HG03066 (cell line): ENCODE data around the gene ICAM1.
"Not testable (repeated sequence)": the region's sequence is repeated elsewhere in the genome, so short reads cannot be mapped to it uniquely, and the experiment has no call there.

Source experiments
- ATAC-seq: cut with Tn5 transposase; IDR thresholded peaks from one replicate; pipeline ENCODE4 v1.9.1; 2021; ENCODE audit warnings: low read depth; ENCODE audit not compliant: unreplicated experiment

The ICAM1 gene

GRCh38 chr19:10241826-10242449 is 29.0 kb upstream of the ICAM1 start:
- not testable (repeated sequence) for ATAC-seq

GRCh38 chr19:10243606-10244005 is 27.3 kb upstream of the ICAM1 start:
- no peak for ATAC-seq

GRCh38 chr19:10245189-10245939 is 25.6 kb upstream of the ICAM1 start:
- no peak for ATAC-seq

GRCh38 chr19:10246511-10246910 is 24.4 kb upstream of the ICAM1 start:
- ATAC-seq = no peak

GRCh38 chr19:10251792-10252694 is 18.9 kb upstream of the ICAM1 start, which contains the start of gene MRPL4:
TSS of gene MRPL4 (plus strand) at chr19:10252214. CDS start at chr19:10252254, 40 bp downstream.
- peak; percentile 76 for ATAC-seq

- ATAC-seq = no peak
Measured at GRCh38 chr19:10252707-10253106, 18.2 kb upstream of the ICAM1 start.

GRCh38 chr19:10254244-10254643 is 16.7 kb upstream of the ICAM1 start:
- ATAC-seq = no peak

- ATAC-seq = no peak
Measured at GRCh38 chr19:10255358-10255757, 15.6 kb upstream of the ICAM1 start.

GRCh38 chr19:10256551-10256950 is 14.4 kb upstream of the ICAM1 start:
- ATAC-seq = no peak

GRCh38 chr19:10256970-10257615 is 13.8 kb upstream of the ICAM1 start:
- no peak for ATAC-seq

- ATAC-seq = no peak
Measured at GRCh38 chr19:10258080-10258710, 12.7 kb upstream of the ICAM1 start.

- no peak for ATAC-seq
Measured at GRCh38 chr19:10259162-10259905, 11.6 kb upstream of the ICAM1 start.

- no peak for ATAC-seq
Measured at GRCh38 chr19:10260141-10260584, 10.8 kb upstream of the ICAM1 start.

- ATAC-seq = no peak
Measured at GRCh38 chr19:10262771-10263170, 8.1 kb upstream of the ICAM1 start.

GRCh38 chr19:10266706-10267105 is 4.2 kb upstream of the ICAM1 start:
- no peak for ATAC-seq

- ATAC-seq = no peak
Measured at GRCh38 chr19:10268071-10268470, 2.8 kb upstream of the ICAM1 start.

- ATAC-seq = no peak
Measured at GRCh38 chr19:10269333-10270179, 1.4 kb upstream of the ICAM1 start.

GRCh38 chr19:10270180-10270615 is 722 bp upstream of the ICAM1 start:
- ATAC-seq = no peak
